ENCODE data around the gene KCNJ12.

The KCNJ12 gene

DNA sequence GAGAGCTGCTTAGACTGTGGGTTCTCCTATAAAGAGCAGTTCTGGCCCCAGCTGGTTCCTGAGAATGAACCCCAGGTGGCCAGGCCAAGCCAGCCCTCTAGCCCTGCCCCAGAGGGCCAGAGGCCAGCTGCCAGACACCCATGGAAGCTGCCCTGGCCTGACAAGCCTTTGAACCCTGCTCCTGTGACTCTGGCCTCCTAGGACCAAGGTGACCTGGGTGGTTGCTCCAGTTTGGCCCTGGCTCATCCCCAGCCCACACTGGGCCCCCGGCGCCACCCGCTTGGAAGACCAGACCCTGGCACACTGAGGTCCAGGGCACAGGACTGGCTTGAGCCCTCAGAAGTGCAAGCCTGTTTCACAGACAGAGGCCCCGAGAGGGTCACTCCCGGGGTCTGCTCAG, 6.8 kb upstream of the KCNJ12 start:
- TF ChIP-seq, protein P1, sequence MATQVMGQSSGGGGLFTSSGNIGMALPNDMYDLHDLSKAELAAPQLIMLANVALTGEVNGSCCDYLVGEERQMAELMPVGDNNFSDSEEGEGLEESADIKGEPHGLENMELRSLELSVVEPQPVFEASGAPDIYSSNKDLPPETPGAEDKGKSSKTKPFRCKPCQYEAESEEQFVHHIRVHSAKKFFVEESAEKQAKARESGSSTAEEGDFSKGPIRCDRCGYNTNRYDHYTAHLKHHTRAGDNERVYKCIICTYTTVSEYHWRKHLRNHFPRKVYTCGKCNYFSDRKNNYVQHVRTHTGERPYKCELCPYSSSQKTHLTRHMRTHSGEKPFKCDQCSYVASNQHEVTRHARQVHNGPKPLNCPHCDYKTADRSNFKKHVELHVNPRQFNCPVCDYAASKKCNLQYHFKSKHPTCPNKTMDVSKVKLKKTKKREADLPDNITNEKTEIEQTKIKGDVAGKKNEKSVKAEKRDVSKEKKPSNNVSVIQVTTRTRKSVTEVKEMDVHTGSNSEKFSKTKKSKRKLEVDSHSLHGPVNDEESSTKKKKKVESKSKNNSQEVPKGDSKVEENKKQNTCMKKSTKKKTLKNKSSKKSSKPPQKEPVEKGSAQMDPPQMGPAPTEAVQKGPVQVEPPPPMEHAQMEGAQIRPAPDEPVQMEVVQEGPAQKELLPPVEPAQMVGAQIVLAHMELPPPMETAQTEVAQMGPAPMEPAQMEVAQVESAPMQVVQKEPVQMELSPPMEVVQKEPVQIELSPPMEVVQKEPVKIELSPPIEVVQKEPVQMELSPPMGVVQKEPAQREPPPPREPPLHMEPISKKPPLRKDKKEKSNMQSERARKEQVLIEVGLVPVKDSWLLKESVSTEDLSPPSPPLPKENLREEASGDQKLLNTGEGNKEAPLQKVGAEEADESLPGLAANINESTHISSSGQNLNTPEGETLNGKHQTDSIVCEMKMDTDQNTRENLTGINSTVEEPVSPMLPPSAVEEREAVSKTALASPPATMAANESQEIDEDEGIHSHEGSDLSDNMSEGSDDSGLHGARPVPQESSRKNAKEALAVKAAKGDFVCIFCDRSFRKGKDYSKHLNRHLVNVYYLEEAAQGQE (IDR thresholded peaks at IDR 0.05; ENCODE audit: insufficient read depth in 1 of 2, low read depth in 2 of 2, low read length in 2 of 2), result no peak
- TF ChIP-seq SIN3A (IDR thresholded peaks at IDR 0.05; ENCODE audit: borderline replicate concordance, insufficient read depth, low read length) (no peak), POLR2AphosphoS5 (IDR thresholded peaks at IDR 0.05; ENCODE audit: low read depth, low read length) (no peak), TAF1 (IDR thresholded peaks at IDR 0.05; ENCODE audit: borderline replicate concordance, insufficient read depth, low read length) (no peak), FOXP2 (optimal IDR thresholded peaks at IDR 0.05; ENCODE audit: borderline replicate concordance, extremely low read depth, extremely low read length, insufficient read depth) (no peak)

DNA sequence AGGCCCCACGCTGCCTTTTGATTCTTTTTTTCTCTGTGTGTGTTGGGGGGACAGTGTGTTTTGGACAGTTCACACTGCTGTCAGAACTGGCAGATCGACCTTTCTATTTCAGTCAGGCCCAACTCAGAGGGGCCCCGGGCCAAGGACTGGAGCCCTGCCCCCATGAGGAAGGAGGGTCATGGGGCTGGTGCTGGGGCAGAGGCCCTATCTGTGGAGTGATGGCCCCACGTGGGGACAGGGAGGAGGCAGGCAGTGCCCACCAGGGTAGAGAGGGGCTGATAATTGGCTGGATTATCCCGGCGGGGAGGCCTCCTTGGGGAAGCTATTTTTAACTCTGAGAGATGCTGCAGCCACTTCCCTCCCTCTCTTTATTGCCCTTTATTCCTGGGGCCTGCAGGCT, 5.7 kb upstream of the KCNJ12 start:
- TF ChIP-seq POLR2AphosphoS5 (IDR thresholded peaks at IDR 0.05; ENCODE audit: low read depth, low read length) (no peak), SIN3A (IDR thresholded peaks at IDR 0.05; ENCODE audit: borderline replicate concordance, insufficient read depth, low read length) (no peak), FOXP2 (optimal IDR thresholded peaks at IDR 0.05; ENCODE audit: borderline replicate concordance, extremely low read depth, extremely low read length, insufficient read depth) (no peak), TAF1 (IDR thresholded peaks at IDR 0.05; ENCODE audit: borderline replicate concordance, insufficient read depth, low read length) (no peak)
- TF ChIP-seq, protein P1 (IDR thresholded peaks at IDR 0.05; ENCODE audit: insufficient read depth in 1 of 2, low read depth in 2 of 2, low read length in 2 of 2), result no peak

- TF ChIP-seq, protein P1 (IDR thresholded peaks at IDR 0.05; ENCODE audit: insufficient read depth in 1 of 2, low read depth in 2 of 2, low read length in 2 of 2), result no peak
- TF ChIP-seq FOXP2 (optimal IDR thresholded peaks at IDR 0.05; ENCODE audit: borderline replicate concordance, extremely low read depth, extremely low read length, insufficient read depth), result no peak
- no peak for TF ChIP-seq SIN3A (IDR thresholded peaks at IDR 0.05; ENCODE audit: borderline replicate concordance, insufficient read depth, low read length)
- TF ChIP-seq POLR2AphosphoS5 (IDR thresholded peaks at IDR 0.05; ENCODE audit: low read depth, low read length), result no peak
- TF ChIP-seq TAF1 (IDR thresholded peaks at IDR 0.05; ENCODE audit: borderline replicate concordance, insufficient read depth, low read length), result no peak
Measured at GRCh38 chr17:21371511-21372081, 4.6 kb upstream of the KCNJ12 start.

DNA sequence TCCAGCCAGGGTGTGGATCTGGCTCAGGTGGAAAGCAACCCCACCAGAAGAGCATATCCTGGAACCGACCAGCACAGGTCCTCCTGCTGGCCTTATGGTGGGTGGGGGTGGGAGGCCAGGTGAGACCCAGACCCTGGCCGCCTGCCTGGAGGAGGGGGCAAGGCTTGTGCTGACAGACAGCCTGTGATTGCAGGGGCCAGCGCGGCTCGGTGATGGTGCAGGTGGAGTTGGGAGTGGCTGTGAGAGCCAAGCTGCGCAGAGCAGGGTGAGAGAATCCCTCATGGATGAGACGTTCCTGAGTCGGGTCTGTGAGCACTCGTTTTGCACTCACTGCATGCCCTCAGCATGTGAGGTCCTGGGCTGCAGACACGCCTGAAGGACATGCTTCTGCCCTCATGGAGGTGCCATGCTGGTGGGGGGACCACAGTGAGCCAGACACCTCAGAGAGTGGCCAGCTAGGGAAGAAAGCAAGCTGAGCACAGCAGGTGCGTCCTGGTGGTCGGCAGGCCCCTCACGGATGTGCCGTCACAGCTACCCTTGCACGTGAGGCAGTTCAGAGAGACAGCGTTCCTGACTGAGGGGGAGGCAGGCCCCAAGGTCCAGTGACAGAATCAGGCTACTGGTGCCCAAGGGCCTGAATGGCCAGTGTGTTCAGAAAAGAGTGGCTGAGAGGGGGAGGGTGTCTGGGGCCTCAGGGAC, 3.8 kb upstream of the KCNJ12 start:
- no peak for TF ChIP-seq POLR2AphosphoS5 (IDR thresholded peaks at IDR 0.05; ENCODE audit: low read depth, low read length)
- no peak for TF ChIP-seq SIN3A (IDR thresholded peaks at IDR 0.05; ENCODE audit: borderline replicate concordance, insufficient read depth, low read length)

DNA sequence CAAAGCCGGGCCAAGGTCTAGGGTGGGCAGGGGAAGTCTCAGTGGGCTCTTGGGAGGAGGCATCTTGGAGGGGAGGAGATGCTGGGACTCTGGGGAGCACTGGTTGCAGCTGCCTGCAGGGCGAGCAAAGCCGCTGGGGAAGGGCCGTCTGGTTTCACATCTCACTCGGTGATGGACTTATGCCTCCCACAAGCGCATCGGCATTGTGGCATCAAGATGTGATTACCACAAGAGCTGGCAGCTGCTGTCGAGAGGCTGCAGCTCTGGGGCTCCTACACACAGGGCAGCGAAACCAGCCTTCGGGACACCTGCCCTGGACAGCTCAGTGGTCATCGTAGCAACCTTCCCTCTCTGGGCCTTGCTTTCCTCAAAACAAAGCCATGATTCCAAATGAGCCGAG, 3.1 kb upstream of the KCNJ12 start:
- TF ChIP-seq POLR2AphosphoS5 (IDR thresholded peaks at IDR 0.05; ENCODE audit: low read depth, low read length), result no peak
- no peak for TF ChIP-seq SIN3A (IDR thresholded peaks at IDR 0.05; ENCODE audit: borderline replicate concordance, insufficient read depth, low read length)
- TF ChIP-seq, protein P1 (IDR thresholded peaks at IDR 0.05; ENCODE audit: insufficient read depth in 1 of 2, low read depth in 2 of 2, low read length in 2 of 2), result no peak
- no peak for TF ChIP-seq FOXP2 (optimal IDR thresholded peaks at IDR 0.05; ENCODE audit: borderline replicate concordance, extremely low read depth, extremely low read length, insufficient read depth)
- TF ChIP-seq TAF1 (IDR thresholded peaks at IDR 0.05; ENCODE audit: borderline replicate concordance, insufficient read depth, low read length), result no peak

All from PFSK-1 (cell line).